IMR-90 (cell line): ENCODE results near the gene FBRS. TPM values are rescaled to one million over a fixed set of nuclear protein-coding genes. Genes with fewer than 3 reads are reported as not detected.

Experiments
- ATAC-seq: fragments of 200-7000 bp; cut with Tn5 transposase; 2 replicates; pipeline ENCODE4 v1.9.1; 2020; ENCODE audit warnings: low read depth, mild to moderate bottlenecking, moderate library complexity
- BruUV-seq: library from RNA; stranded (reverse); fragments of 400-500 nt; replicated peaks from 2 replicates; lab custom pipeline; 2021; lab: Mats Ljungman, UMichigan
- CTCF ChIA-PET: fragments of 300-600 bp; formaldehyde crosslinking; extraction: SDS; loops from one replicate; lab custom pipeline; 2021; ENCODE audit warnings: antibody characterized with exemption; lab: Yijun Ruan, JAX
- POLR2A ChIA-PET: fragments of 300-600 bp; sonication (Branson Sonifier 250); formaldehyde crosslinking; loops from one replicate; lab custom pipeline; 2022; ENCODE audit warnings: antibody characterized with exemption; ENCODE audit not compliant: unreplicated experiment; lab: Charles Lee
- DNase-seq: peaks from one replicate; pipeline ENCODE4 v3.0.0; 2013
- H2AFZ ChIP-seq: replicated peaks from 2 replicates; pipeline ENCODE3; 2013; ENCODE audit warnings: low read length, mild to moderate bottlenecking; ENCODE audit not compliant: poor library complexity
- H2AK5ac ChIP-seq: 2 replicates; pipeline ENCODE4 v1.6.1; 2013; ENCODE audit warnings: low read depth, low read length, inconsistent platforms
- H2AK9ac ChIP-seq: replicated peaks from 2 replicates; pipeline ENCODE3; 2013; ENCODE audit warnings: mild to moderate bottlenecking, low read depth, low read length, moderate library complexity; ENCODE audit not compliant: poor library complexity
- H2BK120ac ChIP-seq: 2 replicates; pipeline ENCODE4 v1.6.1; 2013; ENCODE audit warnings: low read depth, low read length, inconsistent platforms
- H2BK15ac ChIP-seq: 3 replicates; pipeline ENCODE4 v1.6.1; 2013; ENCODE audit warnings: low read depth, low read length, inconsistent platforms
- H2BK20ac ChIP-seq: 2 replicates; pipeline ENCODE4 v1.6.1; 2013; ENCODE audit warnings: low read depth, mild to moderate bottlenecking, inconsistent platforms, low read length, moderate library complexity
- H2BK5ac ChIP-seq: 2 replicates; pipeline ENCODE4 v1.6.1; 2013; ENCODE audit warnings: mild to moderate bottlenecking, low read depth, low read length, inconsistent platforms; ENCODE audit not compliant: poor library complexity, severe bottlenecking
- H3K14ac ChIP-seq: replicated peaks from 2 replicates; pipeline ENCODE4 v1.6.1; 2013; ENCODE audit warnings: low read depth, low read length, inconsistent platforms
- H3K18ac ChIP-seq: 2 replicates; pipeline ENCODE4 v1.6.1; 2013; ENCODE audit warnings: low read depth, low read length, control low read depth
- H3K23ac ChIP-seq: 2 replicates; pipeline ENCODE4 v1.6.1; 2013; ENCODE audit warnings: low read depth, low read length, inconsistent platforms
- H3K27ac ChIP-seq: 2 replicates; pipeline ENCODE4 v1.5.1; 2013; ENCODE audit warnings: mild to moderate bottlenecking, control low read depth, low read length; ENCODE audit not compliant: insufficient read depth
- H3K27me3 ChIP-seq: 2 replicates; pipeline ENCODE4 v1.6.1; 2013; ENCODE audit warnings: low read length; ENCODE audit not compliant: control insufficient read depth, insufficient read depth
- H3K36me3 ChIP-seq: 2 replicates; pipeline ENCODE4 v1.6.1; 2013; ENCODE audit warnings: low read length, mixed read lengths; ENCODE audit not compliant: control insufficient read depth, insufficient read depth
- H3K4ac ChIP-seq: 2 replicates; pipeline ENCODE4 v1.6.1; 2013; ENCODE audit warnings: low read depth, low read length, inconsistent platforms
- H3K4me1 ChIP-seq: 2 replicates; pipeline ENCODE4 v1.6.1; 2013; ENCODE audit warnings: low read length, mixed read lengths; ENCODE audit not compliant: control insufficient read depth, insufficient read depth
- H3K4me2 ChIP-seq: 2 replicates; pipeline ENCODE4 v1.6.1; 2013; ENCODE audit warnings: low read depth, mild to moderate bottlenecking, control low read depth, low read length, moderate library complexity
- H3K4me3 ChIP-seq: 2 replicates; pipeline ENCODE4 v1.5.1; 2013; ENCODE audit warnings: low read depth, mild to moderate bottlenecking, control low read depth, low read length, moderate library complexity; ENCODE audit not compliant: insufficient read depth
- H3K56ac ChIP-seq: 2 replicates; pipeline ENCODE4 v1.6.1; 2013; ENCODE audit warnings: low read length, inconsistent platforms; ENCODE audit not compliant: insufficient read depth; ENCODE audit errors: extremely low read depth
- H3K79me1 ChIP-seq, 2 experiments: 2 replicates each; pipeline ENCODE4 v1.6.1; 2013; ENCODE audit warnings: low read length in 2 of 2, inconsistent platforms in 1 of 2, low read depth in 1 of 2
- H3K9ac ChIP-seq: 2 replicates; pipeline ENCODE4 v1.6.1; 2013; ENCODE audit warnings: low read depth, low read length, control low read depth
- H3K9me1 ChIP-seq: 2 replicates; pipeline ENCODE4 v1.6.1; 2013; ENCODE audit warnings: low read length, inconsistent platforms; ENCODE audit not compliant: insufficient read depth
- H3K9me3 ChIP-seq: 2 replicates; pipeline ENCODE4 v1.6.1; 2013; ENCODE audit warnings: low read length; ENCODE audit not compliant: control insufficient read depth, insufficient read depth
- H4K20me1 ChIP-seq: 2 replicates; pipeline ENCODE4 v1.6.1; 2013; ENCODE audit warnings: low read length, inconsistent platforms; ENCODE audit not compliant: insufficient read depth
- H4K5ac ChIP-seq: 2 replicates; pipeline ENCODE4 v1.6.1; 2013; ENCODE audit warnings: mild to moderate bottlenecking, low read depth, low read length, control low read depth
- H4K8ac ChIP-seq, 2 experiments: 2 replicates each; pipeline ENCODE4 v1.6.1; 2013; ENCODE audit warnings: low read depth in 2 of 2, low read length in 2 of 2, control low read depth in 1 of 2, inconsistent platforms in 1 of 2
- H4K91ac ChIP-seq: 2 replicates; pipeline ENCODE4 v1.6.1; 2013; ENCODE audit warnings: low read depth, low read length, inconsistent platforms; ENCODE audit not compliant: insufficient read depth
- CEBPB ChIP-seq: IDR thresholded peaks from 2 replicates; pipeline ENCODE4 v1.6.1; 2012; ENCODE audit warnings: low read depth, low read length, improper control_type of control experiment
- MAFK ChIP-seq: IDR thresholded peaks from 2 replicates; pipeline ENCODE4 v1.6.1; 2012; ENCODE audit warnings: low read depth, low read length, improper control_type of control experiment
- MAZ ChIP-seq: IDR thresholded peaks from 2 replicates; pipeline ENCODE4 v1.6.1; 2012; ENCODE audit warnings: low read depth, mild to moderate bottlenecking, low read length, improper control_type of control experiment, moderate library complexity, borderline replicate concordance
- MXI1 ChIP-seq: IDR thresholded peaks from 2 replicates; pipeline ENCODE4 v1.6.1; 2012; ENCODE audit warnings: low read depth, mild to moderate bottlenecking, low read length, moderate library complexity, borderline replicate concordance
- NFE2L2 ChIP-seq: fragments of 150-350 bp; IDR thresholded peaks from 2 replicates; pipeline ENCODE4 v1.6.1; 2016; ENCODE audit warnings: low read depth, mild to moderate bottlenecking, low read length
- POLR2A ChIP-seq: IDR thresholded peaks from 2 replicates; pipeline ENCODE4 v1.6.1; 2012; ENCODE audit warnings: mild to moderate bottlenecking, low read depth, low read length
- RAD21 ChIP-seq: IDR thresholded peaks from 2 replicates; pipeline ENCODE4 v1.6.1; 2012; ENCODE audit warnings: low read length, improper control_type of control experiment
- RFX5 ChIP-seq: IDR thresholded peaks from 2 replicates; pipeline ENCODE4 v1.8.0; 2012; ENCODE audit warnings: low read depth, mild to moderate bottlenecking, low read length, moderate library complexity
- SMC3 ChIP-seq: fragments of 150-350 bp; IDR thresholded peaks from 2 replicates; pipeline ENCODE4 v1.6.1; 2016; ENCODE audit warnings: low read depth, mild to moderate bottlenecking, antibody characterized with exemption, low read length, moderate library complexity
- WGBS, 2 experiments: methylation state at CpG; one replicate each; pipeline versions ENCODE4 v1.1.5 to v1.1.7; 2013; ENCODE audit warnings: missing lambda C conversion rate in 2 of 2; ENCODE audit not compliant: insufficient read length in 1 of 2; ENCODE audit errors: extremely low coverage in 2 of 2; 5-methylcytosine and 5-hydroxymethylcytosine counted together
- dilution Hi-C: fragments of 300-500 bp; cut with HindIII; formaldehyde crosslinking; loops from one replicate; pipeline ENCODE4 v1.14.3; 2018; ENCODE audit warnings: low sequenced_read_pairs; ENCODE audit not compliant: unreplicated experiment
- in situ Hi-C: fragments of 300-500 bp; cut with MboI; formaldehyde crosslinking; loops from 3 replicates; pipeline ENCODE4 v1.14.3; 2019; ENCODE audit warnings: low sequenced_read_pairs, inconsistent platforms, mixed read lengths
- intact Hi-C: fragments of 100-400 bp; cut with micrococcal nuclease; formaldehyde crosslinking; loops from 2 replicates; pipeline ENCODE4 v1.10.0; 2022
- polyA plus RNA-seq, 3 experiments: library from polyadenylated mRNA; depleted of rRNA; stranded (reverse); fragments of >200 nt; gene quantifications; 2 replicates each; pipeline ENCODE4 v1.2.3, GENCODE V29; 2012; ENCODE audit warnings: low replicate concordance in 1 of 3
- total RNA-seq: library from RNA; depleted of rRNA; stranded (reverse); fragments of >200 nt; gene quantifications from 2 replicates; pipeline ENCODE4 v1.2.3, GENCODE V29; 2012
- TF ChIP-seq, protein P1 (sequence below): fragments of 150-350 bp; IDR thresholded peaks from 2 replicates; pipeline ENCODE4 v1.6.1; 2016; ENCODE audit warnings: low read depth, mild to moderate bottlenecking, low read length, moderate library complexity, borderline replicate concordance
- TF ChIP-seq, protein P2 (sequence below): fragments of 150-350 bp; IDR thresholded peaks from 2 replicates; pipeline ENCODE4 v1.6.1; 2017; ENCODE audit warnings: mild to moderate bottlenecking, antibody characterized with exemption, low read length, low read depth

Gene FBRS
- total and polyA plus RNA-seq, 2 of the 4 experiments (the other 2 are of a cell fraction), result 2.0 to 22.4 TPM

DNA sequence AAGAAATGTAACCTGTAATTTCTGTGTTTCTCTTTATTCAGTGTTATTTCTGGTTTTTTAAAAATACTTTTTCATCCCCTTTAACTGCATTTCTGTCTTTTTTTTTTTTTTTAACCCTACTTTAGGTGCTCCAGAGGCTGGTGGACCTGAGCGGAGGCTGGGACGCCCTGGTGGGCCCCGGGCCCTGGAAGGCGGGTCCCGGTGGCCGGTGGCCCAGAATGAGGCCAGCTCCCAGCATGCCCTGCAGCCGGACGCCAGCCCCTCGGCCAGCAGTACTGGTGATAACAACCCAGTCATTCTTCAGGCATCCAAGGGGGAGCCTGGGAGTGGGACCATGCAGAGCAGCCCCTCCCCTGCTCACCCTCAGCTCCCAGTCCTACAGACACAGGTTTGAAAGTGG, 42.3 kb downstream of the FBRS start:
- Histone ChIP-seq H2BK5ac (no peak overlapping the region), H2BK20ac (no peak overlapping the region), H3K36me3 (peaks cover 32% of the 10 kb centered on the region), H3K9me3 (no peaks in the 10 kb centered on the region), H2AK5ac (no peak overlapping the region), H2AFZ (no peak overlapping the region), H3K4me3 (no peak overlapping the region), H2BK15ac (no peak overlapping the region), H3K14ac (no peak overlapping the region), H2AK9ac (no peak overlapping the region), H4K8ac (no peak overlapping the region), H3K79me1 (peaks cover 17 to 46% of the 10 kb centered on the region in 2 experiments), H4K91ac (no peak overlapping the region), H3K18ac (no peak overlapping the region), H3K9ac (no peak overlapping the region), H3K27me3 (no peaks in the 10 kb centered on the region), H4K5ac (no peak overlapping the region), H3K4me1 (peaks cover 8% of the 10 kb centered on the region), H2BK120ac (no peak overlapping the region), H3K27ac (no peak overlapping the region), H3K23ac (no peak overlapping the region), H3K56ac (no peak overlapping the region), H3K4me2 (no peak overlapping the region), H4K20me1 (peaks cover 18% of the 10 kb centered on the region), H3K4ac (no peak overlapping the region), H3K9me1 (peaks cover 4% of the 10 kb centered on the region)
- ChIA-PET POLR2A (no interaction called here), CTCF (no interaction called here)
- in situ Hi-C loops, result no loop called here
- dilution Hi-C loops, result no loop called here
- ATAC-seq (no peak), DNase-seq (peak; percentile 18)
- no peak for TF ChIP-seq NFE2L2
- TF ChIP-seq MAZ, result no peak
- TF ChIP-seq, protein P1, sequence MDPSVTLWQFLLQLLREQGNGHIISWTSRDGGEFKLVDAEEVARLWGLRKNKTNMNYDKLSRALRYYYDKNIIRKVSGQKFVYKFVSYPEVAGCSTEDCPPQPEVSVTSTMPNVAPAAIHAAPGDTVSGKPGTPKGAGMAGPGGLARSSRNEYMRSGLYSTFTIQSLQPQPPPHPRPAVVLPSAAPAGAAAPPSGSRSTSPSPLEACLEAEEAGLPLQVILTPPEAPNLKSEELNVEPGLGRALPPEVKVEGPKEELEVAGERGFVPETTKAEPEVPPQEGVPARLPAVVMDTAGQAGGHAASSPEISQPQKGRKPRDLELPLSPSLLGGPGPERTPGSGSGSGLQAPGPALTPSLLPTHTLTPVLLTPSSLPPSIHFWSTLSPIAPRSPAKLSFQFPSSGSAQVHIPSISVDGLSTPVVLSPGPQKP, result no peak
- TF ChIP-seq MAFK, result no peak
- no peak for TF ChIP-seq SMC3
- no peak for TF ChIP-seq RAD21
- TF ChIP-seq RFX5, result no peak
- TF ChIP-seq MXI1, result no peak
- TF ChIP-seq POLR2A, result no peak
- TF ChIP-seq CEBPB, result no peak
- TF ChIP-seq, protein P2, sequence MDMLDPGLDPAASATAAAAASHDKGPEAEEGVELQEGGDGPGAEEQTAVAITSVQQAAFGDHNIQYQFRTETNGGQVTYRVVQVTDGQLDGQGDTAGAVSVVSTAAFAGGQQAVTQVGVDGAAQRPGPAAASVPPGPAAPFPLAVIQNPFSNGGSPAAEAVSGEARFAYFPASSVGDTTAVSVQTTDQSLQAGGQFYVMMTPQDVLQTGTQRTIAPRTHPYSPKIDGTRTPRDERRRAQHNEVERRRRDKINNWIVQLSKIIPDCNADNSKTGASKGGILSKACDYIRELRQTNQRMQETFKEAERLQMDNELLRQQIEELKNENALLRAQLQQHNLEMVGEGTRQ, result no peak
- intact Hi-C loops, result no loop called here
- no CpG with 5 or more reads among the region's 9 CpGs for WGBS, 2 experiments
- BruUV-seq, result no TSS peak
